Measurements from ENCODE around the gene TMEM138.

GRCh38 chr11:61401573-61401972 lies 39.4 kb downstream of the TMEM138 start:
- TF ChIP-seq CTCF (IDR thresholded peaks at IDR 0.05; ENCODE audit: low read depth, low read length) (no peak), EZH2phosphoT487 (IDR thresholded peaks at IDR 0.05; ENCODE audit: low read depth) (no peak)
